WTC11 (cell line): Measurements from ENCODE around the gene LRMDA. TPM values are rescaled to one million over a fixed set of nuclear protein-coding genes. Genes with fewer than 3 reads are reported as not detected.

ENCODE experiments used
- ATAC-seq: fragments of 200-7000 bp; cut with Tn5 transposase; 2 replicates; pipeline ENCODE4 v1.10.0; 2021; ENCODE audit warnings: mild to moderate bottlenecking, moderate library complexity
- CTCF ChIA-PET: fragments of 300-600 bp; sonication (Branson Sonifier 250); formaldehyde crosslinking; loops from one replicate; lab custom pipeline; 2021; ENCODE audit warnings: antibody characterized with exemption; lab: Charles Lee
- POLR2A ChIA-PET: fragments of 350-600 bp; sonication (Branson Sonifier 250); formaldehyde crosslinking; loops from one replicate; lab custom pipeline; 2021; ENCODE audit warnings: antibody characterized with exemption; lab: Charles Lee
- DNase-seq: peaks from one replicate; pipeline ENCODE4 v3.0.0; 2021; ENCODE audit warnings: low spot score
- H3K27ac Mint-ChIP-seq: 2 replicates; pipeline ENCODE4 v1.8.0; 2021; ENCODE audit warnings: mixed read lengths
- H3K27me3 Mint-ChIP-seq: 2 replicates; pipeline ENCODE4 v1.8.0; 2021; ENCODE audit warnings: low read depth, mild to moderate bottlenecking, moderate library complexity, mixed read lengths
- H3K36me3 Mint-ChIP-seq: 2 replicates; pipeline ENCODE4 v1.8.0; 2021; ENCODE audit warnings: mixed read lengths
- H3K4me1 Mint-ChIP-seq: 2 replicates; pipeline ENCODE4 v1.8.0; 2022; ENCODE audit warnings: mixed read lengths
- H3K4me3 Mint-ChIP-seq: 2 replicates; pipeline ENCODE4 v1.8.0; 2021; ENCODE audit warnings: mild to moderate bottlenecking, moderate library complexity, mixed read lengths
- H3K9me3 Mint-ChIP-seq: 2 replicates; pipeline ENCODE4 v1.8.0; 2021; ENCODE audit warnings: mixed read lengths
- CREB1 ChIP-seq: sonication (generic); formaldehyde crosslinking; IDR thresholded peaks from 2 replicates; pipeline ENCODE4 v1.8.0; 2023; ENCODE audit warnings: mild to moderate bottlenecking, missing genetic modification reagents
- ETV6 ChIP-seq: sonication (generic); formaldehyde crosslinking; IDR thresholded peaks from 2 replicates; pipeline ENCODE4 v1.8.1; 2022; ENCODE audit warnings: mild to moderate bottlenecking, missing genetic modification reagents
- JUN ChIP-seq: sonication (generic); formaldehyde crosslinking; IDR thresholded peaks from 2 replicates; pipeline ENCODE4 v1.8.0; 2023; ENCODE audit warnings: mild to moderate bottlenecking, missing genetic modification reagents
- KAT7 ChIP-seq: sonication (generic); formaldehyde crosslinking; IDR thresholded peaks from 2 replicates; pipeline ENCODE4 v1.8.1; 2023; ENCODE audit warnings: missing genetic modification reagents, mild to moderate bottlenecking, borderline replicate concordance
- MXD4 ChIP-seq: fragments of 250-450 bp; sonication (Bioruptor Pico); IDR thresholded peaks from 2 replicates; pipeline ENCODE4 v1.8.0; 2021; ENCODE audit warnings: mild to moderate bottlenecking, moderate library complexity, borderline replicate concordance
- MYBL2 ChIP-seq: sonication (generic); formaldehyde crosslinking; IDR thresholded peaks from 2 replicates; pipeline ENCODE4 v1.8.1; 2023; ENCODE audit warnings: mild to moderate bottlenecking, moderate library complexity, missing genetic modification reagents
- NFATC4 ChIP-seq: fragments of 250-450 bp; sonication (Bioruptor Pico); IDR thresholded peaks from 2 replicates; pipeline ENCODE4 v1.9.0; 2021; ENCODE audit warnings: mild to moderate bottlenecking
- OVOL2 ChIP-seq: fragments of 250-450 bp; sonication (Bioruptor Pico); IDR thresholded peaks from 2 replicates; pipeline ENCODE4 v1.9.0; 2021; ENCODE audit warnings: mild to moderate bottlenecking, borderline replicate concordance
- SMAD3 ChIP-seq: sonication (generic); formaldehyde crosslinking; IDR thresholded peaks from 2 replicates; pipeline ENCODE4 v1.8.0; 2022; ENCODE audit warnings: missing genetic modification reagents, mild to moderate bottlenecking, borderline replicate concordance
- SOX15 ChIP-seq: fragments of 250-450 bp; sonication (Bioruptor Pico); IDR thresholded peaks from 2 replicates; pipeline ENCODE4 v1.9.0; 2021; ENCODE audit warnings: mild to moderate bottlenecking
- TEAD4 ChIP-seq: sonication (generic); formaldehyde crosslinking; IDR thresholded peaks from 2 replicates; pipeline ENCODE4 v1.8.0; 2022; ENCODE audit warnings: mild to moderate bottlenecking, missing genetic modification reagents
- TP53 ChIP-seq: sonication (generic); formaldehyde crosslinking; IDR thresholded peaks from 2 replicates; pipeline ENCODE4 v1.8.1; 2023; ENCODE audit warnings: mild to moderate bottlenecking, missing genetic modification reagents
- ZBTB21 ChIP-seq: sonication (generic); formaldehyde crosslinking; IDR thresholded peaks from 2 replicates; pipeline ENCODE4 v1.8.1; 2023; ENCODE audit warnings: mild to moderate bottlenecking, missing genetic modification reagents, borderline replicate concordance
- ZNF219 ChIP-seq: sonication (generic); formaldehyde crosslinking; IDR thresholded peaks from 2 replicates; pipeline ENCODE4 v1.8.0; 2023; ENCODE audit warnings: missing genetic modification reagents, mild to moderate bottlenecking, borderline replicate concordance
- ZNF671 ChIP-seq: fragments of 250-450 bp; sonication (Bioruptor Pico); IDR thresholded peaks from 2 replicates; pipeline ENCODE4 v1.8.0; 2021; ENCODE audit warnings: mild to moderate bottlenecking
- total RNA-seq: library from RNA; stranded (reverse); gene quantifications from 3 replicates; pipeline ENCODE4 v1.2.3, GENCODE V29; 2021
- TF ChIP-seq, protein P1 (sequence below): sonication (generic); formaldehyde crosslinking; IDR thresholded peaks from 2 replicates; pipeline ENCODE4 v1.8.0; 2022; ENCODE audit warnings: mild to moderate bottlenecking, missing genetic modification reagents
- TF ChIP-seq, protein P2 (sequence below): sonication (generic); formaldehyde crosslinking; IDR thresholded peaks from 2 replicates; pipeline ENCODE4 v1.8.1; 2023; ENCODE audit warnings: mild to moderate bottlenecking, missing genetic modification reagents, moderate library complexity
- TF ChIP-seq, protein P3 (sequence below): fragments of 200-600 bp; IDR thresholded peaks from 2 replicates; pipeline ENCODE4 v1.8.0; 2022; ENCODE audit warnings: antibody characterized with exemption
- TF ChIP-seq, protein P4 (sequence below): fragments of 250-450 bp; sonication (Bioruptor Pico); IDR thresholded peaks from 2 replicates; pipeline ENCODE4 v1.9.0; 2021; ENCODE audit warnings: moderate library complexity, mild to moderate bottlenecking, inconsistent platforms, borderline replicate concordance
- TF ChIP-seq, protein P5 (sequence below): sonication (generic); formaldehyde crosslinking; IDR thresholded peaks from 2 replicates; pipeline ENCODE4 v1.8.0; 2023; ENCODE audit warnings: missing genetic modification reagents, mild to moderate bottlenecking, borderline replicate concordance

The LRMDA gene
- total RNA-seq, 1 experiment from 2014 or later = 0.92 TPM

DNA sequence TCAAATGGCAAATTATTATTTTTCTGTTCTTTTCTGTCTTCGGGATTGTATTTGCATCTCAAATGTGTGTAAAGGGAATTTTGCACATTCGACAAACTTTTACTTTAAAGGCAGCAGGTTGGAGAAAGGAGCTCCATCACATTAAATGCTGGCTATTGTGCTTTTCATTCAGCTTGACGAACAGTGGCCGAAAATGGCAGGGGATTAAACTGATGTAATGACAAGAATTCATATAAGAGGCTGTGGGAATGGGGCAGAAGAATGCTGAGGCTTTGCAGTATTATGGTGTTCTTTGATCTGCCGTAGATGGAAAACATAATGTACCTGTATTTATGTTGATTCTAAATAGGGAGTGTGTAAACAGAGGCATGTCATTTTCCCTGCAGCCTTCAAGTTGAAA, 376.0 kb downstream of the LRMDA start:
- ATAC-seq (no peak), DNase-seq (no peak)
- Mint-ChIP-seq H3K27me3 (no peaks in the 10 kb centered on the region; the same call in 1 of the 2 replicates), H3K27ac (no peak overlapping the region), H3K9me3 (0 out of 2 replicates have a peak, but pooled peaks cover 3% of the 10 kb centered on the region), H3K4me1 (peaks cover 9% of the 10 kb centered on the region), H3K4me3 (no peak overlapping the region), H3K36me3 (no peaks in the 10 kb centered on the region)
- POLR2A ChIA-PET = no interaction called here
- TF ChIP-seq ZBTB21 (CRISPR knock-in tag) = no peak
- no peak for TF ChIP-seq TEAD4 (CRISPR knock-in tag)
- no peak for TF ChIP-seq JUN
- no peak for TF ChIP-seq TP53 (CRISPR knock-in tag)
- TF ChIP-seq CREB1 (CRISPR knock-in tag) = no peak
- TF ChIP-seq, protein P1, sequence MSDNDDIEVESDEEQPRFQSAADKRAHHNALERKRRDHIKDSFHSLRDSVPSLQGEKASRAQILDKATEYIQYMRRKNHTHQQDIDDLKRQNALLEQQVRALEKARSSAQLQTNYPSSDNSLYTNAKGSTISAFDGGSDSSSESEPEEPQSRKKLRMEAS (CRISPR knock-in tag) = no peak
- TF ChIP-seq KAT7 (CRISPR knock-in tag) = no peak
- no peak for TF ChIP-seq OVOL2 (CRISPR knock-in tag)
- no peak for TF ChIP-seq MYBL2
- no peak for TF ChIP-seq NFATC4
- TF ChIP-seq, protein P2, sequence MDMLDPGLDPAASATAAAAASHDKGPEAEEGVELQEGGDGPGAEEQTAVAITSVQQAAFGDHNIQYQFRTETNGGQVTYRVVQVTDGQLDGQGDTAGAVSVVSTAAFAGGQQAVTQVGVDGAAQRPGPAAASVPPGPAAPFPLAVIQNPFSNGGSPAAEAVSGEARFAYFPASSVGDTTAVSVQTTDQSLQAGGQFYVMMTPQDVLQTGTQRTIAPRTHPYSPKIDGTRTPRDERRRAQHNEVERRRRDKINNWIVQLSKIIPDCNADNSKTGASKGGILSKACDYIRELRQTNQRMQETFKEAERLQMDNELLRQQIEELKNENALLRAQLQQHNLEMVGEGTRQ (CRISPR knock-in tag) = no peak
- no peak for TF ChIP-seq ZNF671 (CRISPR knock-in tag)
- no peak for TF ChIP-seq ETV6 (CRISPR knock-in tag)
- TF ChIP-seq, protein P3, sequence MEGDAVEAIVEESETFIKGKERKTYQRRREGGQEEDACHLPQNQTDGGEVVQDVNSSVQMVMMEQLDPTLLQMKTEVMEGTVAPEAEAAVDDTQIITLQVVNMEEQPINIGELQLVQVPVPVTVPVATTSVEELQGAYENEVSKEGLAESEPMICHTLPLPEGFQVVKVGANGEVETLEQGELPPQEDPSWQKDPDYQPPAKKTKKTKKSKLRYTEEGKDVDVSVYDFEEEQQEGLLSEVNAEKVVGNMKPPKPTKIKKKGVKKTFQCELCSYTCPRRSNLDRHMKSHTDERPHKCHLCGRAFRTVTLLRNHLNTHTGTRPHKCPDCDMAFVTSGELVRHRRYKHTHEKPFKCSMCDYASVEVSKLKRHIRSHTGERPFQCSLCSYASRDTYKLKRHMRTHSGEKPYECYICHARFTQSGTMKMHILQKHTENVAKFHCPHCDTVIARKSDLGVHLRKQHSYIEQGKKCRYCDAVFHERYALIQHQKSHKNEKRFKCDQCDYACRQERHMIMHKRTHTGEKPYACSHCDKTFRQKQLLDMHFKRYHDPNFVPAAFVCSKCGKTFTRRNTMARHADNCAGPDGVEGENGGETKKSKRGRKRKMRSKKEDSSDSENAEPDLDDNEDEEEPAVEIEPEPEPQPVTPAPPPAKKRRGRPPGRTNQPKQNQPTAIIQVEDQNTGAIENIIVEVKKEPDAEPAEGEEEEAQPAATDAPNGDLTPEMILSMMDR = no peak
- no peak for TF ChIP-seq SMAD3 (CRISPR knock-in tag)
- TF ChIP-seq, protein P4, sequence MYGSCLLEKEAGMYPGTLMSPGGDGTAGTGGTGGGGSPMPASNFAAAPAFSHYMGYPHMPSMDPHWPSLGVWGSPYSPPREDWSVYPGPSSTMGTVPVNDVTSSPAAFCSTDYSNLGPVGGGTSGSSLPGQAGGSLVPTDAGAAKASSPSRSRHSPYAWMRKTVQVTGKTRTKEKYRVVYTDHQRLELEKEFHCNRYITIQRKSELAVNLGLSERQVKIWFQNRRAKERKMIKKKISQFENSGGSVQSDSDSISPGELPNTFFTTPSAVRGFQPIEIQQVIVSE (CRISPR knock-in tag) = no peak
- no peak for TF ChIP-seq MXD4 (CRISPR knock-in tag)
- TF ChIP-seq, protein P5, sequence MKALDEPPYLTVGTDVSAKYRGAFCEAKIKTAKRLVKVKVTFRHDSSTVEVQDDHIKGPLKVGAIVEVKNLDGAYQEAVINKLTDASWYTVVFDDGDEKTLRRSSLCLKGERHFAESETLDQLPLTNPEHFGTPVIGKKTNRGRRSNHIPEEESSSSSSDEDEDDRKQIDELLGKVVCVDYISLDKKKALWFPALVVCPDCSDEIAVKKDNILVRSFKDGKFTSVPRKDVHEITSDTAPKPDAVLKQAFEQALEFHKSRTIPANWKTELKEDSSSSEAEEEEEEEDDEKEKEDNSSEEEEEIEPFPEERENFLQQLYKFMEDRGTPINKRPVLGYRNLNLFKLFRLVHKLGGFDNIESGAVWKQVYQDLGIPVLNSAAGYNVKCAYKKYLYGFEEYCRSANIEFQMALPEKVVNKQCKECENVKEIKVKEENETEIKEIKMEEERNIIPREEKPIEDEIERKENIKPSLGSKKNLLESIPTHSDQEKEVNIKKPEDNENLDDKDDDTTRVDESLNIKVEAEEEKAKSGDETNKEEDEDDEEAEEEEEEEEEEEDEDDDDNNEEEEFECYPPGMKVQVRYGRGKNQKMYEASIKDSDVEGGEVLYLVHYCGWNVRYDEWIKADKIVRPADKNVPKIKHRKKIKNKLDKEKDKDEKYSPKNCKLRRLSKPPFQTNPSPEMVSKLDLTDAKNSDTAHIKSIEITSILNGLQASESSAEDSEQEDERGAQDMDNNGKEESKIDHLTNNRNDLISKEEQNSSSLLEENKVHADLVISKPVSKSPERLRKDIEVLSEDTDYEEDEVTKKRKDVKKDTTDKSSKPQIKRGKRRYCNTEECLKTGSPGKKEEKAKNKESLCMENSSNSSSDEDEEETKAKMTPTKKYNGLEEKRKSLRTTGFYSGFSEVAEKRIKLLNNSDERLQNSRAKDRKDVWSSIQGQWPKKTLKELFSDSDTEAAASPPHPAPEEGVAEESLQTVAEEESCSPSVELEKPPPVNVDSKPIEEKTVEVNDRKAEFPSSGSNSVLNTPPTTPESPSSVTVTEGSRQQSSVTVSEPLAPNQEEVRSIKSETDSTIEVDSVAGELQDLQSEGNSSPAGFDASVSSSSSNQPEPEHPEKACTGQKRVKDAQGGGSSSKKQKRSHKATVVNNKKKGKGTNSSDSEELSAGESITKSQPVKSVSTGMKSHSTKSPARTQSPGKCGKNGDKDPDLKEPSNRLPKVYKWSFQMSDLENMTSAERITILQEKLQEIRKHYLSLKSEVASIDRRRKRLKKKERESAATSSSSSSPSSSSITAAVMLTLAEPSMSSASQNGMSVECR (CRISPR knock-in tag) = no peak
- TF ChIP-seq ZNF219 (CRISPR knock-in tag) = no peak
- CTCF ChIA-PET = interaction anchor here (1.1 kb wide), 1 partner anchor 214 kb away, joined by 3 read pairs; no protein-coding TSS in a partner anchor

DNA sequence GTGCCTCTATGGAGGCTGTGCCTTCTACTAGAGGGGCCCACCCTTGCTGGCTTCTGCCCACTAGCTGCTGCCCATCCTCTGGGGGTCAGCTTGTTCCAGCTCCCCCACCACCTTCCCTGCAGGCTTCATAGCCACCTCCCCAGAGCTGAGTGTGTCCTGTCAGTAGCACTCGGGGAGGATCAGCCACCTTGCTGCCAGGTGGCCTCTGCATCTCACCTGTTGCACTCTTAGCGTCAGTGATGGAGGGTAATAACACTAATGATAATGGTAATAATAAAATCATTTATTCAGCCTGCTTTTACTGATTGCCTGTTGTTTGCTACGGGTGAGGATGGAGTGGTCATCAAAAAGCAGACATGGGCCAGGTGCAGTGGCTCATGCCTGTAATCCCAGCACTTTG, 377.6 kb downstream of the LRMDA start:
- ChIA-PET CTCF (no interaction called here), POLR2A (no interaction called here)
- Mint-ChIP-seq H3K27me3 (no peaks in the 10 kb centered on the region; the same call in 1 of the 2 replicates), H3K4me1 (peaks cover 9% of the 10 kb centered on the region), H3K36me3 (no peaks in the 10 kb centered on the region), H3K4me3 (no peak overlapping the region), H3K9me3 (0 out of 2 replicates have a peak, but pooled peaks cover 3% of the 10 kb centered on the region), H3K27ac (no peak overlapping the region)
- no peak for DNase-seq
- no peak for ATAC-seq
- no peak for TF ChIP-seq SOX15 (CRISPR knock-in tag)
